Duodenal mucosa (tissue), 2 donors: Measurements from ENCODE around the gene NFATC1.

Source experiments
- H3K27ac ChIP-seq: one replicate; pipeline ENCODE4 v1.7.0; 2013; ENCODE audit warnings: low read depth, low read length
- H3K27me3 ChIP-seq, 2 donors: one replicate each; pipeline ENCODE4 v1.7.0; 2013; ENCODE audit warnings: low read length in 2 of 2, control low read depth in 1 of 2; ENCODE audit not compliant: insufficient read depth in 2 of 2, control insufficient read depth in 1 of 2
- H3K36me3 ChIP-seq, 2 donors: one replicate each; pipeline ENCODE4 v1.7.0; 2013; ENCODE audit warnings: low read length in 2 of 2, control low read depth in 1 of 2; ENCODE audit not compliant: insufficient read depth in 2 of 2, control insufficient read depth in 1 of 2
- H3K4me1 ChIP-seq, 2 donors: one replicate each; pipeline ENCODE4 v1.7.0; 2013; ENCODE audit warnings: low read length in 2 of 2, control low read depth in 1 of 2; ENCODE audit not compliant: insufficient read depth in 2 of 2, control insufficient read depth in 1 of 2
- H3K4me3 ChIP-seq, 2 donors: one replicate each; pipeline ENCODE4 v1.7.0; 2013; ENCODE audit warnings: low read length in 2 of 2, low read depth in 1 of 2
- H3K9ac ChIP-seq, 2 donors: one replicate each; pipeline ENCODE4 v1.7.0; 2013; ENCODE audit warnings: low read length in 2 of 2, low read depth in 1 of 2
- H3K9me3 ChIP-seq, 2 donors: one replicate each; pipeline ENCODE4 v1.7.0; 2013; ENCODE audit warnings: low read length in 2 of 2, control low read depth in 1 of 2; ENCODE audit not compliant: control insufficient read depth in 1 of 2

Gene NFATC1

DNA sequence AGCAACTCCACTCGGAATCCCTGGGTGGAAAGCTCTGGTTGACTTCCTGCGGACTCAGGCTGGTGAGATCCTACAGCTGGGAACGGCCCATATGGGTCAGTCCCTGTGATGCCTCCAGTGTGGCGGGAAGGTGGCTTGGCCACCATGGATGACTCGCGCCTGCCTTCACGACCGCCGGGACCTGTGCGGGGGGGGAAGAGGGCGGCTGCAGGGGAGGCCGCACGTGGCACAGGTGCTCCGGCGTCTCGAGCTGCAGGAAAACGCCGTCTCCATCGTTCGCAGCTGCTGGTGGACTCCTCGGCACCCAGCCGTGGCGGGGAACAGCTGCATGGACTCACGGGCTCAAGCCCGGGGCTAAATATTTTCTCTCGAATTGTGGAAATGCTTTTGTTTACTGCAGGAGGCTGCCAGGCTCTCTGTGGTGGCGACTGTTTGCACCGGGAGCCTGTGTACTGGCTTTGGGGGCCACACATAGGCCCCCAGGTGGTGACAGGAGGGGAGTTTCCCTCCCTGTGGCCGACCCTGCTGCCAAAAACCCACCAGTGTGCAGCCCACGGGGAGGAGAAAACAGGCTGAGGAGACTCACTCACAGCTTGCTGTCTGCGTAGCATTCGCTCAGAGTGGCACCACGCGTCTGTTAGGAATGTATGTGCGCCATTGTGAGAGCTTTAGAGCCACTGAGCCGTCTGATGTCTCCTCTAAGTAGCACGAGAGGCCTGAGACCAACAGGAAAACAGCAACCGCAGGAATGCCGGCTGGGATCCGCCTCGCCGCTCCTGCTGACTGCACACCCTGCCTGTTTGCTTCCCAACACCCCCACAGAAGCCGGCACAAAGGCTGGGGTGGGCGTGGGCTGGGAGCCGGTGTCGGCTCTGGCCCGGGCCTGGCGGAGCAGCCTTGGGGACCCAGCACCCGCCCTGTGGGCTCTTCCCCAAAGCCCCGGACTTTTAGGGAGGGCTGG lies 89.2 kb downstream of the NFATC1 start:
- H3K36me3 ChIP-seq = peaks cover 0 to 11% of the 10 kb centered on the region in 2 donors
- H3K4me3 ChIP-seq = no peak overlapping the region
- H3K27ac ChIP-seq = no peak overlapping the region
- no peak overlapping the region for H3K9ac ChIP-seq
- no peaks in the 10 kb centered on the region for H3K9me3 ChIP-seq
- H3K4me1 ChIP-seq = no peaks in the 10 kb centered on the region
- H3K27me3 ChIP-seq = no peaks in the 10 kb centered on the region

DNA sequence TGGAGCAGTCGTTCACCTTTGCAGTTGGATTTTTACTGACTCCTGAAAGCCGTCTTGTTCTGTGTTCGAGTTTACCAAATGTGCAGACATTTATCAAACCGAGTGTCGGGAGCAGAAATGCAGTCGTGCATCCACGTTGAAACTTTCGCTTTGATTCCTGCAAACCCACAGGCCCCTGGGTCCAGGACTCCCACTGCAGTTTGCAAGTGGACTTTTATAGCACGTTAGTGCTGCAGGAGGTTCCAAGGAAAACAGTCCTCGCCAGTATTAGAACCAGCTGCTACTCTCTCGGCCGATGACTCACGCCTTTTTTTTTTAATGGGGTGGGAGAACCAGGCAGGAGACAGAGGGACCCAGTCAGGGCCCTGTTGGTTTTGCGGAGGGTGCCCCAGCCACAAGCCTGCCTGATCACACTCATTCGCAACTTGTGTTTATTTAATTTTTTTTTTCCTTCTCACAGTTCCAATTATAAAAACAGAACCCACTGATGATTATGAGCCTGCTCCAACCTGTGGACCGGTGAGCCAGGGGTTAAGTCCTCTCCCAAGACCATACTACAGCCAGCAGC lies 90.1 kb downstream of the NFATC1 start:
- Histone ChIP-seq H3K9ac (no peak overlapping the region), H3K9me3 (no peaks in the 10 kb centered on the region), H3K27me3 (no peaks in the 10 kb centered on the region), H3K4me3 (no peak overlapping the region), H3K27ac (no peak overlapping the region), H3K4me1 (no peaks in the 10 kb centered on the region), H3K36me3 (peaks cover 0 to 11% of the 10 kb centered on the region in 2 donors)

DNA sequence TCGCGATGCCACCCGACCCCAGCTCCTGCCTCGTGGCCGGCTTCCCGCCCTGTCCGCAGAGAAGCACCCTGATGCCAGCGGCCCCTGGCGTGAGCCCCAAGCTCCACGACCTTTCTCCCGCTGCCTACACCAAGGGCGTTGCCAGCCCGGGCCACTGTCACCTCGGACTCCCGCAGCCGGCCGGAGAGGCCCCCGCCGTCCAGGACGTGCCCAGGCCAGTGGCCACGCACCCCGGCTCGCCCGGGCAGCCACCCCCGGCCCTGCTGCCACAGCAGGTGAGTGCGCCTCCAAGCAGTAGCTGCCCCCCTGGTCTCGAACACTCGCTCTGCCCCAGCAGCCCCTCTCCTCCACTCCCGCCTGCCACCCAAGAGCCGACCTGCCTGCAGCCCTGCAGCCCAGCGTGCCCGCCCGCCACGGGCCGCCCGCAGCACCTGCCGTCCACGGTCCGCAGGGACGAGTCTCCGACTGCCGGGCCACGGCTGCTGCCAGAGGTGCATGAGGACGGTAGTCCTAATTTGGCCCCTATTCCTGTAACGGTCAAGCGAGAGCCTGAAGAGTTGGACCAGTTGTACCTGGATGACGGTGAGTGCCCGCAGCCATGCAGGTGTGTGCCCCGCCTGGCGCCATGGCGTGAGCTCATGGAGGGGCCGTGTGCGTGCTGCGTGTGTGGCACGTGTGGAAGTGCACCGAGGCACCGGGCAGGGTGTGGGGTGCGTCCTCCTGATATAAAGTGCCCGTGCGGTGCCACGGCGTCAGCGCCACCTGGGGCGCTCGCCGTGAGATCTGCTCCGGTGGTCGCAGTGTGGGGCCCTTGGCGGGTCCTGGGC lies 90.8 kb downstream of the NFATC1 start:
- Histone ChIP-seq H3K36me3 (peaks cover 0 to 11% of the 10 kb centered on the region in 2 donors), H3K4me3 (no peak overlapping the region), H3K27me3 (no peaks in the 10 kb centered on the region), H3K9ac (no peak overlapping the region), H3K27ac (no peak overlapping the region), H3K9me3 (no peaks in the 10 kb centered on the region), H3K4me1 (no peaks in the 10 kb centered on the region)

DNA sequence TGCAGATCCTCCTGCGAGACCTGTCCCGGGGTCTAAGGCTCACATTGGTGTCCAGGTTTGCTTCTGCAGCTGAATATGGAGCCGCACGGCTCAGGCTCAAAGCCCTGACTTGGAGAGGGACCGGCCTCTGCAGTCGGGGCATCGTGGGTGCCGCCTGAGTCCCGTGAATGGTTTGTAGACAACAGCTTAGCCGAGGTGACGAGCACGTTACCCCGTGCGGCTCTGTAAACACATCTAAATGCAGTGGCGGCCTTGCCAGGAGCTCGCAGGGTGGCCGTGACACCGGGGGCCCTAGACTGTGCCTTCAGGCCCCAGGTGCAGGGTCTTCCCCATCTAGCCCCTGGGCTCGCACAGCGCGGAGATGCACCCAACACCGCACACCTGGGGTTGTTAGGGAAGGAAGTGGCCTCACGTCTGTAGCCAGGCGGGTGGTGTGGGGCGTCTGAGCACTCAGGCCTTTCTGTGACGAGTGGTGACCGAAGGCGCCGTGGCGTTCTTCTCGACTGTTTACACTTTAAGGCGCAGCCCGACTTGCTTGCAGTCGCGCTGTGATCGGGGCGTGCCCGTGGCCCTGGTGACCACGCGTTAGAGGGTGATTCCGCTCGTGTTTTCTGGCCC lies 91.6 kb downstream of the NFATC1 start:
- no peak overlapping the region for H3K27ac ChIP-seq
- no peak overlapping the region for H3K4me3 ChIP-seq

DNA sequence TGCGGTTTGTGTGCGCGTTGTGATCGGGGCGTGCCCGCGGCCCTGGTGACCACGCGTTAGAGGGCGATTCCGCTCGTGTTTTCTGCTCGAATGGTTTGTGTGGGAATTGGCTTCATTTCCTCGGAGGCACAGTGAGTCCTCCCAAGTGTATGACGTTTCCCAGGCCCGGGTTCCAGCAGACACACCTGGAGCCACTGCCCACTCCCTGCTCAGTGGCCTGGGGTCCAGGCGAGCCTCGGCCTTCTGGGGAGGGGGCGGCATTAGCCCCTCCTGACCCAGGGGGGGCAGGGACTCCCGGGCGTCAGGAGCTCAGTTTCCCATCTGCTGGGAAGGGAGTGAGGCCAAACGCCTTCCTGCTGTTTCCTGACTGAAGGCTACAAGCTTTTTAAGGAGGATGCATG lies 92.1 kb downstream of the NFATC1 start:
- H3K27me3 ChIP-seq = no peaks in the 10 kb centered on the region
- no peak overlapping the region for H3K27ac ChIP-seq
- H3K9me3 ChIP-seq = no peaks in the 10 kb centered on the region
- no peaks in the 10 kb centered on the region for H3K4me1 ChIP-seq
- H3K36me3 ChIP-seq = peaks cover 0 to 11% of the 10 kb centered on the region in 2 donors
- H3K4me3 ChIP-seq = no peak overlapping the region
- H3K9ac ChIP-seq = no peak overlapping the region

More for the DNA sequence above, 91.6 kb downstream of the NFATC1 start:
- H3K27me3 ChIP-seq = no peaks in the 10 kb centered on the region
- H3K36me3 ChIP-seq = peaks cover 0 to 11% of the 10 kb centered on the region in 2 donors
- no peaks in the 10 kb centered on the region for H3K9me3 ChIP-seq
- no peak overlapping the region for H3K9ac ChIP-seq
- no peaks in the 10 kb centered on the region for H3K4me1 ChIP-seq

DNA sequence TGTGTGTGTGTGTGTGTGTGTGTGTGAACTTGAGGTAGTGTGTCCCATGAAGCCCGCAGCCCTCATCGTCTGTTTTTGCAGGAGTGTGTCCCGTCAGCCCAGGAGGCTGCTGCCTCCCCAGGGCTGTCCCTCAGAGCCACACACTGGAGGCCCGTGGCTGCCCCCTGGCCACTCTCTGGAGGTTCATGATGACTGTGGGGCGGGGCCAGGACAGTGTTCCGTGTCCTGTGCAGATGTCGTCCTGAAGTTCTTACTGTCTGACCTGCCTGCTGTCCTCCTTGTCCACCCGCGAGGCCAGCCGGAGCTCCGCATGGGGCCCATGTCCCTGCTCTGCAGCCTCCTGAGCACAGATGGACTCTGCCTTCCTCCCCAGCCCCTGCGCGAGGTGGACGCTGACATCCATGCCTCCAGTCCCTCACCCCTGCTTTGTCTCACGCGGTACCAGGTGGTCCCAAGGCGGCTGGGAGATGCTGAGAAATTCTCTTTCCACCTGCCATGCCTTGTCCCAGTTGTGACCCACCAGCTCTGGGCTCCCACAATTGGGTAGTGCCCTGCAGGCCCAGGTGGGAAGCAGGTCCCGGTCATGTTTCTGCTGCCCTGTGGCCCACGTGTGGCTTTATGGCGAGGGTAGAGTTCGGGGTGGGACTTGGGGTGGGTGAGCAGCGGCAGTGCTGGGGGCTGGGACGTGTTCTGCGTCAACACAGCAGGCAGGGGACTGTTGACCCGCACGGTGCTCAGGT lies 92.8 kb downstream of the NFATC1 start:
- Histone ChIP-seq H3K27me3 (no peaks in the 10 kb centered on the region), H3K4me1 (no peaks in the 10 kb centered on the region), H3K36me3 (peaks cover 0 to 11% of the 10 kb centered on the region in 2 donors), H3K27ac (no peak overlapping the region), H3K9ac (no peak overlapping the region), H3K9me3 (no peaks in the 10 kb centered on the region), H3K4me3 (no peak overlapping the region)

DNA sequence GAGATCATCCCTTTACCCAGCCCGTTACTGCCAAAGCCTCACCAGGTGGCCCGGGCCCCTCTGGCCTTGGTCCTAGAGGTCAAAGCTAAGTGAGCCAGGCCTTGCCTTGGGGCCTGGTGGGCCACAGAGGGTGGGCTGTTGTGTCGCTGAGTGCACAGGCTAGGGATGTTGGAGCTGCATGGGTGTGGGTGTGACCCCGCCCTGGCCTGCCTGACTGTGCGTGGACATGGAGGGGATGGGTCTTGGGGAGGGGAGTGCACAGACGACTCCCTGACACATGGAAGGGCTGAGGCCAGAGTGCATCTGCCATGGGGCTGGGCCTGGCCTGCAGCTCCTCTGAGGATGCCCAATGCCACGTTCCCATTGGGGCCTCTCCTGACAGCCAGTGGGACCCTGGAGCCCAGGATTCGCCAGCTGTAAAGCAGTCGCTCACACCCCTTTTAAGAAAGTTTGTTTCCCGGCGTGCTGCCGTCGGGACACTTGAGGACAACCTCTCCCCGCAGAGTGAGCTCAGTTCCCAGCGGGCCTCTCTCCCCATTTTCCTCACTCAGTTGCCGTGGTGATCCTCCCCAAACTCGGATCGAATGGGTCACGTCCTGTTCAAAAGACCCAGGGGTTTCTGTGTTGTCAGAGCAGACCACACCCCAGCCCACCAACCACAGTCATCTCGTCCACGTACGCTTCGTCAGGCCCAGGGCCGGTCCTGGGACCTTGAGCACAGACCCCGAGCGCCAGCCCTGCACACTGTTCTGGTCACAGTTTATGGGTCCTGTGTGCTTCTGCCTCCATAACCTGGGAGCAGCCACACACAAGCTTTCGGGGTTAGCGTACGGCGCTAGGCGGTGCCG lies 93.5 kb downstream of the NFATC1 start:
- Histone ChIP-seq H3K36me3 (peaks cover 0 to 11% of the 10 kb centered on the region in 2 donors), H3K9me3 (no peaks in the 10 kb centered on the region), H3K27me3 (no peaks in the 10 kb centered on the region), H3K27ac (no peak overlapping the region), H3K9ac (no peak overlapping the region), H3K4me3 (no peak overlapping the region), H3K4me1 (no peaks in the 10 kb centered on the region)

DNA sequence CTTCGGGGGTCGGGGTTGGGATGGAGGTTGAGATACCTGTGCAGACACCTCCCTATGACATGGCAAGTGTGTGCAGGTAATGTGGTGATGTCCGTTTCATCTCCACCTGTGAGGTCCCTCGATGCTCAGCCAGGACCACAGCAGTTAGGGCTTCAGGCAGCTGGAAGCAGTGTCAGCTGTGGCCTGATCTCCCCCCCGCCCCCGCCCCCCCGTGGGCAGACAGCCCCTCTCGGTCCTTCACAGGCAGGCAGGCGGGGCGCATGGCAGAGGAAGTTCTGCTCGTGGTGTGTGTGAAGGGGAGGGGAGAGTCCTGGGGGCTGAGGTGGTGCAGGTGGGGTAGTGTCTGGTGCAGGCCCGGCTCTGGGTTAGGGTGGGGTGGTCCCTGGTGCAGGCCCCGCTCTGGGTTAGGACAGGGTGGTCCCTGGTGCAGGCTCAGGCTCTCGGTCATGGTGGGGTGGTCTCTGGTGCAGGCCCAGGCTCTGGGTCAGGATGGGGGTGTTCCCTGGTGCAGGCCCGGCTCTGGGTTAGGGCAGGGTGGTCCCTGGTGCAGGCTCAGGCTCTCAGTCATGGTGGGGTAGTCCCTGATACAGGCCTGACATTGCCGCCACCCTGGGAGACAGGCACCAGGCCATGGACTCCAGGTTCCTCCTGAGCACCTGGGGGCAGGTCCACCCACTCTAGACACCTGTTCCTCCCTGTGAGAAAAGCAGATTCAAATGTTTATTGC lies 94.3 kb downstream of the NFATC1 start:
- no peaks in the 10 kb centered on the region for H3K9me3 ChIP-seq
- peaks cover 0 to 11% of the 10 kb centered on the region in 2 donors for H3K36me3 ChIP-seq
- no peak overlapping the region for H3K9ac ChIP-seq
- H3K4me3 ChIP-seq = no peak overlapping the region
- no peaks in the 10 kb centered on the region for H3K4me1 ChIP-seq
- H3K27ac ChIP-seq = no peak overlapping the region
- H3K27me3 ChIP-seq = no peaks in the 10 kb centered on the region
